Ovary (tissue), 3 donors: ENCODE data around the gene VAV2.

ENCODE experiments used
- CTCF ChIP-seq, 3 donors: fragments of 450-650 bp in 2 of 3; fragments of 200-600 bp in 1 of 3; IDR thresholded peaks; one replicate each; pipeline versions ENCODE4 v1.5.1 to v1.8.0; 2016 to 2022; ENCODE audit warnings: antibody characterized with exemption in 3 of 3, mild to moderate bottlenecking in 1 of 3
- EP300 ChIP-seq: sonication (generic); formaldehyde crosslinking; IDR thresholded peaks from one replicate; pipeline ENCODE4 v1.6.1; 2017; ENCODE audit warnings: antibody characterized with exemption
- donor health status: DM: no; HTN: no; CAD: no.

GRCh38 chr9:133945314-133945975 lies 46.7 kb downstream of the VAV2 start:
- TF ChIP-seq CTCF (IDR thresholded peaks at IDR 0.05) (no peak), EP300 (no peak)
